H1 (cell line): ENCODE results near the gene PDE1C. TPM values are rescaled to one million over a fixed set of nuclear protein-coding genes. Genes with fewer than 3 reads are reported as not detected.

Experiments used
- CTCF ChIA-PET: fragments of 300-600 bp; sonication (Branson Sonifier 250); formaldehyde crosslinking; loops from one replicate; lab custom pipeline; 2021; ENCODE audit not compliant: partially characterized antibody; lab: Charles Lee
- POLR2A ChIA-PET: fragments of 300-600 bp; sonication (Branson Sonifier 250); formaldehyde crosslinking; loops from one replicate; lab custom pipeline; 2021; ENCODE audit warnings: inconsistent platforms; ENCODE audit not compliant: partially characterized antibody; lab: Charles Lee
- DNase-seq, 2 experiments: peaks; one replicate each; pipeline versions ENCODE4 v3.0.0 to v3.0.0-alpha.2; 2010 to 2022; ENCODE audit warnings: low spot score in 2 of 2, low read depth in 1 of 2, mixed read lengths in 1 of 2
- FAIRE-seq: peaks from 2 replicates; lab custom pipeline; 2011; peaks lifted over from hg19 to GRCh38; lab: Jason Lieb, UNC
- H2AFZ ChIP-seq: 2 replicates; pipeline ENCODE4 v1.8.1; 2012; ENCODE audit warnings: low read length, inconsistent platforms
- H2AK5ac ChIP-seq: 2 replicates; pipeline ENCODE4 v1.6.1; 2013; ENCODE audit warnings: low read depth, low read length
- H2BK120ac ChIP-seq: replicated peaks from 2 replicates; pipeline ENCODE3; 2013; ENCODE audit warnings: low read depth, low read length, inconsistent platforms
- H2BK12ac ChIP-seq: 2 replicates; pipeline ENCODE4 v1.6.1; 2013; ENCODE audit warnings: low read depth, low read length
- H2BK15ac ChIP-seq: 2 replicates; pipeline ENCODE4 v1.6.1; 2013; ENCODE audit warnings: low read length
- H2BK20ac ChIP-seq: 2 replicates; pipeline ENCODE4 v1.6.1; 2013; ENCODE audit warnings: low read length
- H2BK5ac ChIP-seq: 2 replicates; pipeline ENCODE4 v1.6.1; 2013; ENCODE audit warnings: low read depth, low read length
- H3K14ac ChIP-seq: 2 replicates; pipeline ENCODE4 v1.6.1; 2013; ENCODE audit warnings: inconsistent platforms; ENCODE audit not compliant: insufficient read length
- H3K18ac ChIP-seq: 2 replicates; pipeline ENCODE4 v1.6.1; 2013; ENCODE audit warnings: low read length; ENCODE audit errors: extremely low read depth
- H3K23ac ChIP-seq: 2 replicates; pipeline ENCODE4 v1.6.1; 2013; ENCODE audit warnings: inconsistent platforms; ENCODE audit not compliant: insufficient read length
- H3K23me2 ChIP-seq: 2 replicates; pipeline ENCODE4 v1.6.1; 2013; ENCODE audit warnings: low read depth, low read length
- H3K27ac ChIP-seq: 2 replicates; pipeline ENCODE4 v1.6.1; 2011; ENCODE audit warnings: low read depth, low read length, inconsistent platforms
- H3K27me3 ChIP-seq, 4 experiments: replicated peaks in 1 of 4; 1 replicate in 1 of 4; 2 replicates in 3 of 4; pipeline versions ENCODE4 v1.6.1 to v1.8.1; 2011 to 2013; ENCODE audit warnings: low read length in 3 of 4, mild to moderate bottlenecking in 3 of 4, inconsistent platforms in 2 of 4, mixed read lengths in 2 of 4, moderate library complexity in 1 of 4; ENCODE audit not compliant: control insufficient read depth in 3 of 4, insufficient read depth in 3 of 4; ENCODE audit errors: extremely low read depth in 1 of 4
- H3K36me3 ChIP-seq, 4 experiments: 2 replicates each; pipeline versions ENCODE4 v1.6.1 to v1.8.1; 2011 to 2013; ENCODE audit warnings: mild to moderate bottlenecking in 4 of 4, low read length in 3 of 4, moderate library complexity in 2 of 4, control low read depth in 1 of 4, inconsistent platforms in 1 of 4; ENCODE audit not compliant: insufficient read depth in 4 of 4, control insufficient read depth in 2 of 4
- H3K4ac ChIP-seq: replicated peaks from 2 replicates; pipeline ENCODE3; 2013; ENCODE audit warnings: low read length, low read depth, mixed read lengths, inconsistent platforms; ENCODE audit not compliant: insufficient read length
- H3K4me1 ChIP-seq, 4 experiments: replicated peaks in 1 of 4; 1 replicate in 1 of 4; 2 replicates in 3 of 4; pipeline versions ENCODE4 v1.6.1 to v1.8.1; 2011 to 2013; ENCODE audit warnings: low read length in 3 of 4, inconsistent platforms in 2 of 4, mixed read lengths in 1 of 4; ENCODE audit not compliant: insufficient read depth in 4 of 4, control insufficient read depth in 3 of 4
- H3K4me2 ChIP-seq, 2 experiments: 2 replicates each; pipeline versions ENCODE4 v1.6.1 to v1.8.1; 2011 to 2013; ENCODE audit warnings: low read depth in 2 of 2, low read length in 2 of 2, control low read depth in 1 of 2, inconsistent platforms in 1 of 2, mild to moderate bottlenecking in 1 of 2; ENCODE audit not compliant: insufficient read depth in 1 of 2
- H3K4me3 ChIP-seq, 4 experiments: fragments of 200-600, 300-600 bp in 1 of 4; sonication (generic), shearing (Covaris generic), sonication (Bioruptor Twin) in 1 of 4; 2 replicates each; pipeline versions ENCODE4 v1.5.1 to v1.8.1; 2011 to 2016; ENCODE audit warnings: low read length in 4 of 4, low read depth in 3 of 4, control low read depth in 2 of 4, inconsistent platforms in 2 of 4, mild to moderate bottlenecking in 2 of 4, mixed read lengths in 1 of 4, moderate library complexity in 1 of 4; ENCODE audit not compliant: insufficient read depth in 2 of 4; ENCODE audit errors: extremely low read depth in 1 of 4
- H3K56ac ChIP-seq: replicated peaks from 2 replicates; pipeline ENCODE3; 2013; ENCODE audit warnings: low read depth, mild to moderate bottlenecking, mixed read lengths, low read length, inconsistent platforms; ENCODE audit not compliant: insufficient read length
- H3K79me1 ChIP-seq: 2 replicates; pipeline ENCODE4 v1.6.1; 2013; ENCODE audit warnings: low read depth, low read length, control low read depth
- H3K79me2 ChIP-seq, 2 experiments: 2 replicates each; pipeline versions ENCODE4 v1.6.1 to v1.8.1; 2012 to 2013; ENCODE audit warnings: low read length in 2 of 2, mild to moderate bottlenecking in 2 of 2, inconsistent platforms in 1 of 2; ENCODE audit not compliant: insufficient read depth in 2 of 2, control insufficient read depth in 1 of 2
- H3K9ac ChIP-seq, 4 experiments: replicated peaks in 1 of 4; 1 replicate in 1 of 4; 2 replicates in 3 of 4; pipeline versions ENCODE4 v1.6.1 to v1.8.1; 2011 to 2013; ENCODE audit warnings: low read depth in 3 of 4, low read length in 3 of 4, control low read depth in 2 of 4, mild to moderate bottlenecking in 2 of 4, moderate library complexity in 2 of 4, inconsistent platforms in 1 of 4; ENCODE audit errors: extremely low read depth in 1 of 4
- H3K9me3 ChIP-seq, 2 experiments: 2 replicates each; pipeline versions ENCODE4 v1.6.1 to v1.8.1; 2012 to 2013; ENCODE audit warnings: mild to moderate bottlenecking in 2 of 2, moderate library complexity in 2 of 2, control low read depth in 1 of 2, inconsistent platforms in 1 of 2, low read depth in 1 of 2, low read length in 1 of 2, mixed read lengths in 1 of 2; ENCODE audit not compliant: insufficient read depth in 2 of 2
- H4K20me1 ChIP-seq, 2 experiments: replicated peaks in 1 of 2; 2 replicates each; pipeline versions ENCODE3 to v1.8.1; 2011 to 2013; ENCODE audit warnings: inconsistent platforms in 2 of 2, low read length in 2 of 2, mild to moderate bottlenecking in 1 of 2; ENCODE audit not compliant: insufficient read depth in 2 of 2, control insufficient read depth in 1 of 2
- H4K5ac ChIP-seq: 2 replicates; pipeline ENCODE4 v1.6.1; 2013; ENCODE audit warnings: low read length, low read depth, mixed read lengths, inconsistent platforms; ENCODE audit not compliant: insufficient read length
- H4K8ac ChIP-seq: 2 replicates; pipeline ENCODE4 v1.8.0; 2013; ENCODE audit warnings: mild to moderate bottlenecking, moderate library complexity, low read length, inconsistent platforms; ENCODE audit not compliant: insufficient read depth; ENCODE audit errors: extremely low read depth
- H4K91ac ChIP-seq: replicated peaks from 2 replicates; pipeline ENCODE3; 2013; ENCODE audit warnings: low read length, mixed read lengths, inconsistent platforms; ENCODE audit not compliant: insufficient read length
- CHD1 ChIP-seq: IDR thresholded peaks from 2 replicates; pipeline ENCODE4 v1.6.1; 2012; ENCODE audit warnings: low read depth, low read length, improper control_type of control experiment
- EP300 ChIP-seq, 2 experiments: IDR thresholded peaks; 1 replicate in 1 of 2; 2 replicates in 1 of 2; pipeline ENCODE4 v1.6.1; 2011 to 2012; ENCODE audit warnings: low read depth in 2 of 2, low read length in 2 of 2, mild to moderate bottlenecking in 2 of 2, borderline replicate concordance in 1 of 2, inconsistent platforms in 1 of 2, moderate library complexity in 1 of 2
- GTF2F1 ChIP-seq: IDR thresholded peaks from 2 replicates; pipeline ENCODE4 v1.6.1; 2012; ENCODE audit warnings: low read depth, low read length, improper control_type of control experiment, borderline replicate concordance
- HDAC6 ChIP-seq: IDR thresholded peaks from one replicate; pipeline ENCODE4 v1.7.1; 2012; ENCODE audit warnings: low read depth, mild to moderate bottlenecking, inconsistent platforms, low read length, moderate library complexity
- POLR2AphosphoS5 ChIP-seq: IDR thresholded peaks from 2 replicates; pipeline ENCODE4 v1.6.1; 2011; ENCODE audit warnings: low read depth, low read length
- POU5F1 ChIP-seq: IDR thresholded peaks from 2 replicates; pipeline ENCODE4 v1.6.1; 2011; ENCODE audit warnings: low read depth, mild to moderate bottlenecking, low read length, moderate library complexity
- RBBP5 ChIP-seq: IDR thresholded peaks from 2 replicates; pipeline ENCODE4 v1.7.1; 2012; ENCODE audit warnings: low read depth, mild to moderate bottlenecking, inconsistent platforms, low read length, moderate library complexity, borderline replicate concordance
- SIRT6 ChIP-seq: IDR thresholded peaks from one replicate; pipeline ENCODE4 v1.7.1; 2012; ENCODE audit warnings: low read length, inconsistent platforms
- SP4 ChIP-seq: IDR thresholded peaks from 2 replicates; pipeline ENCODE4 v1.6.1; 2012; ENCODE audit warnings: low read length, inconsistent platforms
- SUZ12 ChIP-seq: fragments of 200-600 bp; sonication (generic); IDR thresholded peaks from 2 replicates; pipeline ENCODE4 v1.6.1; 2012; ENCODE audit warnings: mild to moderate bottlenecking, inconsistent platforms, low read length, moderate library complexity, mixed read lengths
- TAF1 ChIP-seq: IDR thresholded peaks from 2 replicates; pipeline ENCODE4 v1.6.1; 2011; ENCODE audit warnings: mild to moderate bottlenecking, low read depth, low read length
- TBP ChIP-seq: IDR thresholded peaks from 2 replicates; pipeline ENCODE4 v1.6.1; 2011; ENCODE audit warnings: low read depth, low read length, improper control_type of control experiment
- WGBS, 2 experiments: shearing (Covaris generic) in 1 of 2; methylation state at CpG; one replicate each; pipeline versions ENCODE4 v1.1.6 to v1.1.7; 2013 to 2015; ENCODE audit warnings: low lambda C conversion rate in 2 of 2, mixed read lengths in 2 of 2, inconsistent platforms in 1 of 2, low coverage in 1 of 2, missing lambda C conversion rate in 1 of 2; ENCODE audit not compliant: insufficient replicate concordance in 2 of 2, insufficient coverage in 1 of 2, insufficient read length in 1 of 2; ENCODE audit errors: extremely low coverage in 1 of 2, missing lambda C conversion rate in 1 of 2; 5-methylcytosine and 5-hydroxymethylcytosine counted together
- polyA plus RNA-seq, 7 experiments: library from polyadenylated mRNA; depleted of rRNA in 3 of 7; stranded (reverse) in 5 of 7; unstranded in 2 of 7; fragments of >200 nt in 5 of 7; fragments of 200-250 nt in 2 of 7; gene quantifications; 1 replicate in 5 of 7; 2 replicates in 1 of 7; 4 replicates in 1 of 7; pipeline versions ENCODE4 v1.2.1 to v1.2.3, GENCODE V29; 2011 to 2013; ENCODE audit warnings: missing spikeins in 2 of 7, mixed read lengths in 2 of 7
- total RNA-seq: library from RNA; stranded (reverse); fragmentation: NEBNext Ultra II Directional; extraction: Animal tissue kit (Norgen Biotek cat#: 25700); gene quantifications from 2 replicates; pipeline ENCODE4 v1.2.1, GENCODE V29; 2021

The PDE1C gene
- total and polyA plus RNA-seq, 2 of the 8 experiments (the other 6 are each of a cell fraction or from before 2014, with no cell fraction given) = 0.11 to 1.1 TPM

- H3K9me3 ChIP-seq = peaks cover 3 to 5% of the 10 kb centered on the region in 2 experiments; a peak in 2 of 4 replicates
- H4K5ac ChIP-seq = no peak overlapping the region
- no peaks in the 10 kb centered on the region for H3K4me1 ChIP-seq
- H2BK12ac ChIP-seq = no peak overlapping the region
- H3K56ac ChIP-seq = no peak overlapping the region
- H3K4ac ChIP-seq = no peak overlapping the region
- H2BK120ac ChIP-seq = no peak overlapping the region
- no peak overlapping the region for H3K14ac ChIP-seq
- no peak overlapping the region for H2BK20ac ChIP-seq
- H4K20me1 ChIP-seq = no peaks in the 10 kb centered on the region
- TF ChIP-seq GTF2F1 (no peak), TAF1 (no peak), CHD1 (no peak), EP300 (IDR thresholded peaks at IDR 0.05; ENCODE audit: borderline replicate concordance in 1 of 2, low read depth in 2 of 2, low read length in 2 of 2) (no peak), RBBP5 (no peak), SIRT6 (no peak), TBP (no peak), SUZ12 (no peak), POU5F1 (no peak), SP4 (no peak), HDAC6 (no peak), POLR2AphosphoS5 (no peak)
- H3K27ac ChIP-seq = no peak overlapping the region
- H3K9ac ChIP-seq = no peak overlapping the region
- no peak overlapping the region for H3K4me3 ChIP-seq
- no peaks in the 10 kb centered on the region for H3K23me2 ChIP-seq
- H3K27me3 ChIP-seq = no peaks in the 10 kb centered on the region
- ChIA-PET POLR2A (no interaction called here), CTCF (interaction anchor here (0.9 to 1.2 kb wide), 2 partner anchors 12 to 135 kb away, joined by 3 to 4 read pairs; no protein-coding TSS in a partner anchor)
- no peak overlapping the region for H3K18ac ChIP-seq
- no peak overlapping the region for H2AFZ ChIP-seq
- H3K79me2 ChIP-seq = no peaks in the 10 kb centered on the region
- H4K91ac ChIP-seq = no peak overlapping the region
- no peak for DNase-seq
- H2BK5ac ChIP-seq = no peak overlapping the region
- no peaks in the 10 kb centered on the region for H3K79me1 ChIP-seq
- H3K36me3 ChIP-seq = no peaks in the 10 kb centered on the region
- WGBS, 2 experiments = 87% methylated on average over 4 of the region's 4 CpGs; no CpG with 5 or more reads in 1 of the 2 experiments
- H2AK5ac ChIP-seq = no peak overlapping the region
- H3K4me2 ChIP-seq = no peak overlapping the region
- H2BK15ac ChIP-seq = no peak overlapping the region
- no peak overlapping the region for H4K8ac ChIP-seq
- FAIRE-seq = no peak
- no peak overlapping the region for H3K23ac ChIP-seq
These were observed 120.0 kb downstream of the PDE1C start for GRCh38 chr7:31950091-31950755.
